Lower leg skin (tissue), 4 donors: ENCODE results near the gene EEFSEC. TPM values are rescaled to one million over a fixed set of nuclear protein-coding genes. Genes with fewer than 3 reads are reported as not detected.

ENCODE experiments used
- DNase-seq, 2 donors: peaks; one replicate each; pipeline ENCODE4 v3.0.0-alpha.2; 2019; ENCODE audit warnings: low spot score in 2 of 2
- H3K4me3 ChIP-seq: fragments of 200-600 bp; sonication (generic); 2 replicates; pipeline ENCODE4 v1.5.1; 2017; ENCODE audit warnings: mild to moderate bottlenecking, low read depth; ENCODE audit not compliant: poor library complexity, severe bottlenecking
- CTCF ChIP-seq, 3 donors: fragments of 450-650 bp; IDR thresholded peaks; one replicate each; pipeline ENCODE4 v1.5.1; 2016; ENCODE audit warnings: antibody characterized with exemption in 3 of 3, mild to moderate bottlenecking in 3 of 3, moderate library complexity in 2 of 3
- POLR2A ChIP-seq, 2 donors: fragments of 450-650 bp; IDR thresholded peaks; one replicate each; pipeline ENCODE4 v1.6.1; 2016 to 2017; ENCODE audit warnings: antibody characterized with exemption in 2 of 2, mild to moderate bottlenecking in 1 of 2, moderate library complexity in 1 of 2
- WGBS, 2 donors: methylation state at CpG; one replicate each; pipeline ENCODE4 v1.1.5; 2018; 5-methylcytosine and 5-hydroxymethylcytosine counted together
- intact Hi-C: fragments of 100-400 bp; cut with DNase I; formaldehyde crosslinking; loops from one replicate; pipeline ENCODE4 v1.15.0; 2023; ENCODE audit warnings: low total_unique reads
- total RNA-seq, 4 donors: library from RNA; depleted of rRNA; stranded (reverse); fragments of >200 nt; gene quantifications; one replicate each; pipeline ENCODE4 v1.1.0, GENCODE V29; 2016

The EEFSEC gene
- total RNA-seq, 4 donors from 2014 or later: 16.3 to 28.6 (median 16.8) TPM

- no peak overlapping the region for H3K4me3 ChIP-seq
- no peak for DNase-seq
- WGBS, 2 donors: 60 to 64% methylated on average over 10 of the region's 10 CpGs
- intact Hi-C loops: no loop called here
- TF ChIP-seq POLR2A (IDR thresholded peaks at IDR 0.05): no peak
- no peak for TF ChIP-seq CTCF (IDR thresholded peaks at IDR 0.05)
Measured at GRCh38 chr3:128430301-128430700, 277.0 kb downstream of the EEFSEC start.

- intact Hi-C loops: no loop called here
- no peak overlapping the region for H3K4me3 ChIP-seq
- no peak for TF ChIP-seq POLR2A (IDR thresholded peaks at IDR 0.05)
- DNase-seq: no peak
- 71 to 72% methylated on average over 8 of the region's 8 CpGs for WGBS, 2 donors
Measured at GRCh38 chr3:128430731-128431130, 277.4 kb downstream of the EEFSEC start.

GRCh38 chr3:128431803-128432300 is 278.6 kb downstream of the EEFSEC start:
- no peak for DNase-seq
- intact Hi-C loops: no loop called here
- no peak for TF ChIP-seq CTCF (IDR thresholded peaks at IDR 0.05)
- TF ChIP-seq POLR2A (IDR thresholded peaks at IDR 0.05): no peak
- 75 to 79% methylated on average over 13 of the region's 13 CpGs for WGBS, 2 donors
- no peak overlapping the region for H3K4me3 ChIP-seq

- 10 to 18% methylated on average over 26 of the region's 43 CpGs for WGBS, 2 donors
- intact Hi-C loops: no loop called here
Measured at GRCh38 chr3:128432301-128432970, 279.2 kb downstream of the EEFSEC start.

GRCh38 chr3:128432971-128433836 is 279.9 kb downstream of the EEFSEC start:
- intact Hi-C loops: no loop called here
- TF ChIP-seq POLR2A (IDR thresholded peaks at IDR 0.05): no peak
- no peak for TF ChIP-seq CTCF (IDR thresholded peaks at IDR 0.05)
- DNase-seq: no peak
- H3K4me3 ChIP-seq: no peak overlapping the region
- 15 to 50% methylated on average over 7 to 15 of the region's 53 CpGs for WGBS, 2 donors

More at GRCh38 chr3:128432301-128432970, 279.2 kb downstream of the EEFSEC start:
- DNase-seq: no peak
- TF ChIP-seq POLR2A (IDR thresholded peaks at IDR 0.05): no peak
- TF ChIP-seq CTCF (IDR thresholded peaks at IDR 0.05): no peak
- H3K4me3 ChIP-seq: no peak overlapping the region

- WGBS, 2 donors: 17 to 81% methylated on average over 2 of the region's 2 CpGs
- no peak overlapping the region for H3K4me3 ChIP-seq
- intact Hi-C loops: no loop called here
- no peak for DNase-seq
- no peak for TF ChIP-seq POLR2A (IDR thresholded peaks at IDR 0.05)
- TF ChIP-seq CTCF (IDR thresholded peaks at IDR 0.05): no peak
Measured at GRCh38 chr3:128433837-128434165, 280.5 kb downstream of the EEFSEC start.
